GM18498 (cell line): ENCODE data around the gene HLA-DRB1.
A peak's percentile ranks its signal among the peaks of the same experiment; 100 is the strongest.
"Not testable (repeated sequence)": the region's sequence is repeated elsewhere in the genome, so short reads cannot be mapped to it uniquely, and the experiment has no call there.

Experiments
- ATAC-seq: cut with Tn5 transposase; IDR thresholded peaks from one replicate; pipeline ENCODE4 v1.9.1; 2021; ENCODE audit warnings: mild to moderate bottlenecking, moderate library complexity; ENCODE audit not compliant: unreplicated experiment

The HLA-DRB1 gene

DNA sequence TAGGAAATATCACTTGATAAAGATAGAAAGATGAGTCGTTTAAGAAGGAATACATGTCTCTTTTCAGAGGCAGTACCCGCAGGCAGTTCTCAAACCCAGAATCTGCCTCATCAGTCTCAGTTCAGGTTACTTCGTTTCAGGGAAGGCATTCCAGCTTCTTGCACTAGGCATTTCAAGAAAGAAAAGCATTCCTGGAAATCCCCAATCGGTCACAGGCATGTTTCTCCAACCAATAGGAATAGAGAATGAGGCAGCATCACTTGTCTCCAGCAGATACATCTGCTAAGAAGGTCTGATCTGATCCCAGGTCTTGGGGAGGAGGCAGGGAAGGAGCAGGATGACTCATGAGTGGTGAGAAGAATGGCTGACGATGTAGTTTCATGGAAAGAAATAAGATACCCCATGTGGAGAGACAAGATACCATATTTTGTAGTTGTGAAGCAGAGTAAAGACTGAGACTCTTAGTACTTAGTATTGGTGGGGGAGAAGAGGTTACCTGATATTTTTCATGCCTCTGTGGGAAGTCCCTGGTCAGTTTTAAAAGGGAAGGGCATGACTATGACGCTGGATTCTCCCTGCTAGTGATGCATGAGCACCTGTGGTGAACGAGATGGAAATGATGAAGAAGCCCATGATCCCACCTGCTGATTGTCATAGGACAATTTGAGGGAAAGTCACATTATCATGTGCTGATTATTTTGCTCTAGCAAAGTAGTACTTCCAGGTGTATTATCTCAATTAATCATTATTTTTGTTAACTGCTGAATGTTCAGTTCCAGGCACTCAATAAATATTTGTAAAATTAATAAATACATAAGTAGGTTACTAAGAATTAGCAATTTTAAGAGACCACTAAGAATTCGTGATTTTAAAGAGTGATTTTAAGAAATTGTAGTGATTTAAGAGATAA lies 20.3 kb upstream of the HLA-DRB1 start:
- peak; percentile 93 for ATAC-seq

DNA sequence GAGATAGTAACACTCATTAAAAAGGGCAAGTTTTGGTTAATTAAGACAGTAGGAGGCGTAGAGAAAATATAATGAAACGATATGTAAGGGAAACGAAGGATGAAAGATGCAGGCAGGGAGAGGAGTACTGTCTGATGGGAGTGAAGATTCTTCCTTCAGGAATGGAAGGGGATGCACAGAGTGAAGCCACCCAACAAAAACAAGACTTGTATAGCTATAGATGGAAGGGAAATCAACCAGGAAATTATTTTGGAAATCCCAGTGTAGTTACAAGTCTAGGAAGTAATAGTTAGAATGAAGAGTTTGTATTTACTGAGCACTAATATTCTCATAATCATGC lies 19.7 kb upstream of the HLA-DRB1 start:
- ATAC-seq, result no peak

DNA sequence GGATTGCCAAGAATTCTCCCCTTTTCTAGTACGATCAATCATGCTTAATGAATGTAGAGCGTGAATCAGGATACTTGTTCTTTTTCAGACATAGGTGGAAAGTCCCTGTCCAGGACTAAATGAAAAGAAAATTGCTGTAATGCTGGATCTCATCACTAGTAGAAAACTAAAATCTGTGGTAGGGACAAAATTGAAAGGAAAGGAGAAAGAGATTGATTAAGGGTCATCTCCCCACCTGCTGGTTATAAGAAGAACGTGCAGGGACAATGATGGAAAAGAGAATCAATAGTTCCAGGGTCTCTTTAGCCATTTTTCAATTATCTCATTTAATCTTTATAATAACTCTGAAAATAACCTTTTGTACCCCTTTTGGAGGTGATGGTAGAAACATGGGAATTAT lies 18.7 kb upstream of the HLA-DRB1 start:
- no peak for ATAC-seq

DNA sequence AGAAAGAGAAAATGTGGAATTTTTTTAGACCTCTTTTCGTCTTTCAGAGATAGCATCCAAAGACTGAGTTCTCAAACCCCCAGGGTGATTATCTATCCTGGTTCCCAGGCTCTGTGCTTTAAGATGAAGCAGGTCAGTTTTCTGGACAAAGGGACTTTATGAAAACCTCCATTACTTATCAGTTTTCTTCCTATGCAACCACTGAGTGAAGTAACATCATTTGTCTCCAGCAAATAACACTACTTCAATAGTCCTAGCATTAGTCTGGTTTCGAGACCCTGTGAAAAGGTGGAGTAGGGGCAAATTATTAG lies 18.3 kb upstream of the HLA-DRB1 start:
- no peak for ATAC-seq

DNA sequence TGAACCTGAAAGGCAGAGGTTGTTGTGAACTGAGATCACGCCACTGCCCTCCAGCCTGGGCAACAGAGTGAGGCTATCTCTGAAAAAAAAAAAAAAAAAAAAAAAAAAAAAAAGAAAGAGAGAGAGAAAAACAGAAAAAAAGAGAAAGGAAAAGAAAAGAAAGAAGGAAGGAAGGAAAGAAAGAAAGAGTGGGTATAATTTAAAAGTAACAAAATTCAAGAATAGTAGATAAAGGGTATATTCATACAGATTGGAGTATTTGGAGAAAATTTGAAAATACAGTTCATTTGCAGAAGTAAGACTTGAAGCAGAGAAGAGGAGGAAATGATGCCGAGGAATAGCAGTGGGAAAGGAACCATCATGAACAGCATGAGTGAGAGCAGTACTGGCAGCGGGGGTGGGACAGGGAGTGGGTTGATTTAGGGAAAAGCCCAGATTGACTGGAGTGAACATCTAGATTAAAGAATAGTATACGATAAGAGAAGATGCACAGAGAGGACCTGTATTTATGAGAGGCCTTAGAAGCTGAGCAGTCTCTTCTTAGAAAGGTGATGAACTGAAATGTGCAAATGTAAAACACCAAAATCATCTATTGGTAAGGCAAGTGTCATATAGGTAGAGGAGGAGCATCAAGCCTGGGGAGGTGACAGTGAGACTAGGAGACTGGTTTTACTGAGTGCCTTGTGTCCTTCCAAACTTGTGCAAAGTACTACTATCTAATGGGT lies 17.8 kb upstream of the HLA-DRB1 start:
- ATAC-seq, result no peak

DNA sequence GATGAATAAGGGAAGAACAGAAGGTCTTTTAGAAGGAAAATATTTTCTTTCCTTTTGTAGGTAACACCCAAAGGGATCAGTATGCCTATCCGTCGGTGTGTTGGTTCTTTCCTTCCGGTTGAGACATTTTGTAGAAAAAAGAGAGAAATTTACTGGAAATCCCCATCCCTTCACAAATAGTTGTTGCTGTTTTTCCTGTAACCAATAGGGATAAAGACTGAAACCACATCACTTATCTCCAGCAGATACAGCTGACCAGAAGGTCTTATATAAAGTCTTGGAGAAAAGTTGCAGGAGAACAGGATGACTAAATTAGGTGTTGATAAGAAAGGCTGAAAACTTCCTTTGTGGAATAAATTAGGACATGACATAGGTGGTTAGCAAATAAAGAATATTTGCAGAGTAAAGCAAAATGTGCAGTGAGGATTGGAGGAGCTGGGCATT lies 14.8 kb upstream of the HLA-DRB1 start:
- no peak for ATAC-seq

DNA sequence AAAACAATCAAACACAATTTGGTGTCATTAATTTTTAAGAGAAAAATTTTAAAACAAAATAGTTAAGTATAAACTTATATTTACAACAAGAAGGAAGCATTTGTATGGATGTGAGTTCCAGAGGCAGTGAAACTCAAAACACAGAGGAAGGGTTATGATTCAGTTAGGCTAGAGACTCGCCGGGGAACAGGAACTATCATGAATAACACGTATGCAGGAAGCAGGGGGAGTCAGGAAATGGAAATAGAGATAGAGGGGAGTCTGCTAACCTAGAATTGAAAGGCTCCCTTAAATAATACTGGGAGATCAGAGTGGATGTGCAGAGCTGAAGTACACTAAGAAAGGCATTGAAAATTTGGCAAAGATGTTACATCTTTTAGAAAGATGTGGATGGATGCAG lies 14.2 kb upstream of the HLA-DRB1 start:
- ATAC-seq, result no peak

DNA sequence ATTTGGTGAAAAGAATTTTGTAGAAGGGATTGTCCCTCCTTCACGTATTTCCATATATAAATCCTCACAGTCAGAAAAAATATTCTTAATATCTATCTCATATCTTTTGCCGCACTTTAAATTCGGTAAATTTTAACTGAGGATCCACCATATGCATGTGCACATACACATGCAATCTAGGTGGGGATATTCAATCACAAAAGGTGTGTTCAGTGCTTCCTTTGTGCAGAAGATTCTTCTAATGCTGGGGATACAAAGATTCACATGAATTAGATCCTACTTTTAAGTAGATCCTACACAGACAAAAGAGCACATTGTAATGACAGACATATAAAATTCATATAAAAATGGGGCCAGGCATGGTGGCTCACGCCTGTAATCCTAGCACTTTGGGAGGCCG lies 13.6 kb upstream of the HLA-DRB1 start:
- ATAC-seq, result no peak

DNA sequence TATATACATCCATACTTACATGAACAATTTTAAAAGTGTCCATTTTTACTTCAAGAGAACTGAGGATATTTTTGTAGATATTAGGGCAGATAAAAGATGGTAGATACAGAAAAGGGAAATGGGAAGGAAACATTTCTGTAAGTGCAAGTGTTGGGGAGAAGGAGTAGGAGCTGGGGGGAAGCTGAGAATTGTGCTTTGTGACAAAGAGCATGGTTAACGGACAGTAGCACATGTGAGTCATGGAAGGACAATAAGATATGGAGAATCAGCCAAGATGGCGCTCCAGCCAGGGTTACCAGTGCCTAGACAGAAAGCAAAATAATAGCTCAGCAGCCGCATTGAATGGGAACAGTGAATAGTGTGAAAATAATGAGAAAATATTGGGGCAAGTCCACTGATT lies 12.7 kb upstream of the HLA-DRB1 start:
- no peak for ATAC-seq

DNA sequence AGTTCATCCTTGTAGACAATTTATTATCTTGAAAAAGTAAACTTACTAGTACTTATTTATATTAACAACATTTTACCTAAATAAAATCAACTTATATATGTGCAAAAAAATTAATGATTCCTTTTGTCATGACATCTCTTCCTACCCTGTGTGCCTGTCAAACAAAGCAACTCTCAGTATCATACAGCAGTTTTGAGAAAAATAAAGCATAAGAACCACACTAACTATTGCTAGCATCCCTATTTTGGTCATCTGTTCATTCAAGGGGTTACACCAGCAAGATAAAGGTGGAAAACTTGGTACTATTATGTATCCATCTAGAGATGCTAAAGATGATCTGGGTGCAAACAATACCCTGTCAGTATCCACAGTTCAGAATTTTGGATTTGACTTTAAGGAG lies 7.4 kb upstream of the HLA-DRB1 start:
- ATAC-seq, result no peak

DNA sequence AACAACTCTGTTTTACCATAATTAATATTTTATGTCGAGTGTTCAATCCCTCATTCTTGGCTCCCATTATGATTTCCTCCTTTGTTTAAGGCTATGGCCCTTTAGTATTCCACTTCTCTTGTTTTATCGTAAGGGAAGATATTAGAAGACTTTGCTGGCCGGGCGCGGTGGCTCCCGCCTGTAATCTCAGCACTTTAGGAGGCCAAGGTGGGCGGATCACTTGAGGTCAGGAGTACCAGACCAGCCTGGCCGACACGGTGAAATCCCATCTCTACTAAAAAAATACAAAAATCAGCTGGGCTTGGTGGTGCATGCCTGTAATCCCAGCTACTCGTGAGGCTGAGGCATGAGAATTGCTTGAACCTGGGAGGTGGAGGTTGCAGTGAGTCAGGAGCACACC lies 1.1 kb upstream of the HLA-DRB1 start:
- not testable (repeated sequence) for ATAC-seq

DNA sequence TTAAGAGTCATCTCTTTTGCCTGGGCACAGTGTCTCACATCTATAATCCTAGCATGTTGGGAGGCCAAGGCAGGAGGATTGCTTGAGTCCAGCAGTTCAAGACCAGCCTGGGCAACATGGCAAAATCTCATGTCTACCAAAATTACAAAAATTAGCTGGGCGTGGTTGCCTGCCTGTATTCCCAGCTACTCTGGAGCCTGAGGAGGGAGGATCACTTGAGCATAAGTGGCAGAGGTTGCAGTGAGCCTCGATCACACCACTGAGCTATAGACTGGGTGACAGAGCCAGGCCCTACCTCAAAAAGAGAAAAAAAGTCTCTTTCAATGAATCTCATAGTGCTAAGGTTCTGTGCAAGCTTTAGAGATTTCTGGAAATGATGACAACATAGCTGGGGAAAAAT lies 1.5 kb downstream of the HLA-DRB1 start:
- no peak for ATAC-seq

DNA sequence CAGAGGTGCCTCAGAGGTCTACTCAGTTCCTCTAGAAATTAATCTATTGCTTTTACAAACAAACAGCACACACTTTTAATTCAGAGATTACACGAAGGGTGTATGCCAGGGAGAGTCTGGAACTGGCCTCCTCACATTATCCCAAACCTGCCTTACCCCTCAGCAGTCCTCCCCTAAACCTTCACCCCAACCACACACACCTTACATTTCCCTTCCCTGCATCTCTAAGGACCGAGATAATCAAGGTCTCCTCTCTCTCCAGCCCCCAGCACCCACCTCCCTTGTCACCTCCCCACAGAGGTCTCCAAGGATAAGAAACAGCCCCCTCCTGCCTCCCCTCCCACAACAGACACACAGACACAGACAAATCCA lies 6.1 kb downstream of the HLA-DRB1 start:
- no peak for ATAC-seq

DNA sequence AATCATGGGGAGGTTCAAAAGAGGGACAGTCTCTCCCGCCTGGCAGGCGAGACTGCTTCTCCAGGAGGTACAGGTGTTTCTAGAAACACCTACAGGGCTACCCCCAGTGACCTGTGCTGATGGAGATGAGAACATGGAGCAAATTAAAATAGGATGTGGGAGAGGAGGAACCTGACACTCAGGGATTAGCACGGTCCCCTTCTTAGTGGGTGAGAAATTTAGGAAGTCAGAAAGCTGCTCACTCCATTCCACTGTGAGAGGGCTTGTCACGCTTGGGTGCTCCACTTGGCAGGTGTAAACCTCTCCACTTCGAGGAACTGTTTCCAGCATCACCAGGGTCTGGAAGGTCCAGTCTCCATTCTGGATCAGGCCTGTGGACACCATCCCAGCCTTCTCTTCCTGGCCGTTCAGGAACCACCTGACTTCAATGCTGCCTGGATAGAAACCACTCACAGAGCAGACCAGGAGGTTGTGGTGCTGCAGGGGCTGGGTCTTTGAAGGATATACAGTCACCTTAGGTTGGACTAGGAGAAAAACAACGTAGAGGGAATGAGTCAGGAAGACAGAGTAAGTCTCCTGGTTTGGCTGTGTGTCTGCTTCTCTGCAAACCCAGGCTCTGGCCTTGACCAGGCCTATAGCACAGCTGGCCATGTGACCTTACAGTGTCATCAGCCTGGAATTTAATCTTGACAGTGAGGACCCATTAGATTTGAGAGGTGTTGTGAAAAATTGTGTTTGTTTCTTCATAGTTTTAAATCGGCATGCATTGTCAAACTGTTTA lies 8.1 kb downstream of the HLA-DRB1 start:
- no peak for ATAC-seq

DNA sequence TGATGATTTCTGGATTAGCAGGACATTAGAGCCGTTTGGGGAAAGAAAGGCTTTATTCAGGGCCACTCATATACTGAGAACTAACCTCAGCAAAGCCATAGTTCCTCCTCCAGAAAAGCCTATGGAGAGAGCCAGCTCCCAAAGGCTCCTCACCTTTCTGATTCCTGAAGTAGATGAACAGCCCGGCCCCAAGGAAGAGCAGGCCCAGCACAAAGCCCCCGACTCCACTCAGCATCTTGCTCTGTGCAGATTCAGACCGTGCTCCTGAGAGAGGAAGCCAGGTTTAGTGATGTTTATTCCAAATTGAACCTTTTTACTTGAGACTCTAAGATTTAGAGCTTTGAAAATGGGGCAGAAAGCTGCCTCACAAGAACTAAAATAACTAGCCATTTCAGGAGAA lies 9.1 kb downstream of the HLA-DRB1 start:
- no peak for ATAC-seq

DNA sequence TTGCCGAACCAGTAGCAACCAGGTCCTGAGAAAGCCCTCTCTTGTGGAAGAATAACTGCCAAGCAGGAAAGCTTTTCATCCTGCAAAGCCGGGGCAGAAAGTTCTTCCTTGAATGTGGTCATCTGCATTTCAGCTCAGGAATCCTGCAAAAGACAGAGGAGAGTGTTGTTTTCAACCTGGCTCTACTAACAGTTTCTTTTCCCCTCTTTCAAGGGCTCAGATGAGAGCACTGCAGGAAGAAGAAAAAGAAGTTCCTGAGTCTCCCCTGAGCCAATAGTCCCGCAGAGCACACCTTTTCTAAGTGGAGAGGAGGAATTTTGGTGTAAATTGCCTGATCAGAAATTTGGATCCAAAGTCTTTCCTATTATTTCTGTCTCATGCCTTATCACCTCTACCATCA lies 10.7 kb downstream of the HLA-DRB1 start:
- ATAC-seq, result no peak

DNA sequence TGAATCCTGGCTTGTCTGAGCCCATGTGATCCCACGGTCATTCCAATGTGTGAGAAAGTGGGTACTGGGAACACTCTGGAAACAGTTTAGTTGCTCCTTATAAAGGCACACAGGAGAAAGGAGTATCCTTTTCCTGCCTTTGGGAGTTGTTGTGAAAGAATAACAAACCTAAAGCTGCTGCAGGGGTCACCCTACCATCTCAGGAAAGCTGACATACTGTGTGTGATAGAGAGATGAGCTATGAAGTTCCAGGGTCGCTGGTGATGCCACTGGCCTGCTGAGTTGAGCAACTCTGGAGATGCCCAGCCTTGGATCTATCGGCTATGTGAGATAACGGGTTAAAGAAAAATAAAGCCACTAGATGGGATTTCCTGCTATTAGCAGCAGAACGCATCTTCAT lies 12.2 kb downstream of the HLA-DRB1 start:
- not testable (repeated sequence) for ATAC-seq

DNA sequence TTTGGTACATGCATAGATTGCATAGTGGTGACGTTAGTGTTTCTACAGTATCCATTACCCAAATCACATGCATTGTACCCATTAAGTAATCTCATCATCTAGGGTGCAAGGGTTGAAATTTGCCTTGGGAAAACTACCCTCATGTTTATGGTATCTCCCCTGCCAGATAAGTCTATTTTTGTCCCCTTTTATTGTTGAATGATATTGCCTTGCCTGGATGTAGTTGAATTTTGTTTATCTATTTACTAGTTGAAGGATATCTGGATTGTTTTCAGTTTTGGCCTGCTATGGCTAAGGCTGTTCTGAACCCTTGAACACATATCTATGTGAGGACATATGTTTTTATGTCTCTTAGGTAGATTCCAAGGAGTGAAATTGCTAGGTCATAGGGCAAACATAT lies 13.4 kb downstream of the HLA-DRB1 start:
- no peak for ATAC-seq

DNA sequence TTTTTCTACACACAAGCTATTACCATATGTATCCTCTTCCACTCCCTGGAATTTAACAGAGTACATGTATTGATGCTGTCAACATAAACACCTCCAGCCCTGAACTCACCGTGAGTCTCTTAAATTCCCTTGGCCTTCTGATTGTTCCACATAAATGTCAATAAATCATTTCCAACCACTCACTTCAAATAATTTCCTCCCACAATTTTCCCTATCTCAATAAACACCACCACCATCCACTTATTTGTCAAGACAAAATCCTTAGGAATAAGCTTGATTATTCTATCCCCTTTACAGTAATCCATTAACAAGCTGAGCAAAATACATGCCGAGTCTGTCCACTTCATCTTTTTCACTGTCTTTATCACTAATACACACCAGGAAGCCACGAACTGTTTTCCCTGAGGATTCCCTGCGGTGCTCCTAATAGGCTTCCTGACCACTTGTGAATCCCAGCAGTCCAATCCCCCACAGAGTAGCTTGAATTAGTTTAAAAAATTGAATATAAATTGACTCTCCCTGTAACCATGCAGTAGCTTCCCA lies 19.2 kb downstream of the HLA-DRB1 start:
- no peak for ATAC-seq

DNA sequence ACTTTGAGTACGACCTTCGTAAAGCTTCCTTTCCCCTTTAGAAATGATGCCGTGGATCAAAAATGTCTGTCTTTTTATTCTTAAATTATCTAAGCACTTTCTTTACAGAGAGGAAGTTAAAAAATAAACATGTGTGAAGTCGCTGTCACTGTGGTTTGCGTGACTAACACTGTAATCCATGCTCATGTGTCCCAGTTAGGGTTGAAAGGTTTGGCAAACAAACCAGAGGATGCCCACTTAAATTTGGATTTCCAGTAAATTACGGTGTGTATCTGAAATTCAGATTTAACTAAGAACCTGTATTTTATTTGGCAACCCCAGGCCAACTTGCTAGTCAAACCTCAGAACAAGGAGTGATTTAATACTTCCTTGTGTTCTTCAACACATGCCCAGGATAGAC lies 21.1 kb downstream of the HLA-DRB1 start:
- no peak for ATAC-seq

DNA sequence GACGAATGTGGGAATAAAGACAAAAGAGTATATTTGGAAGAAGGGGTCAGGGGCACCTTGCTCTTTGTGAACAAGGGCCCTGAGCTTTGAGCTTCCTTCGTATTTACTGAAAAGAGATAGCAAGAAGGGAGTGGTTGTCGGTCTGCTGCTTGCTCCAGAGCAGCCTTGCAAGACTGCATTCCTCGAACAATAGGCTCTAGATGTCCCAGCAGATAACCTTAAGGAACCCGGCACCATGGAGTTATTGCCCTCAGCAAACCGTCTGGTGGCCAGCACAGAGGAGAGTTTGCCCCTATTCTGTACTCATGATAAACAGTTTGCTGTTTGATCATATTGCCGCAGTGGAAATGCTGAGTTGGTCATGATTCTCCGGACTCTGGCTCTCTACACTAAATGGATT lies 22.7 kb downstream of the HLA-DRB1 start:
- no peak for ATAC-seq

DNA sequence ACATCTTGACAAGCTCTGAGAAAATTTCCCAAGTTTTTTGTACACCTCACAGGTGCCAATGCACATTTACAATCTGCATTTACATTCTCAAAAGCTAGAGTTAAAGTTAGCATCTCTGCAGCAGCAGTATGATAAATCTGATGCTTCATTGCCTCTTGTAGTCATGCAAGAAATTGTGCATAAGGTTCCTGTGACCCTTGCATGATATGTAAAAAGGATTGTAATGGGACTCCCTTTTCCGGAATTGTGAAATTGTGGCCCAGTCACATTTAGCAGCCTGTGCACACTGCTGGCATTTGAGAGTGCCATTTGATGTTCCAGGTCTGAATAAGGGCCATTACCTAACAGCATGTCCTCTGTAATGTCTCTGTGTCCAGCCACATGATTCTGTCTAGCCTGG lies 24.1 kb downstream of the HLA-DRB1 start:
- no peak for ATAC-seq
